BLaER1 (cell line): ENCODE results near the gene RAB30.

Experiments used
- H3K27ac ChIP-seq: shearing (Covaris generic); formaldehyde crosslinking; 2 replicates; pipeline ENCODE4 v1.8.1; 2022
- H3K27me3 ChIP-seq: shearing (Covaris generic); formaldehyde crosslinking; 2 replicates; pipeline ENCODE4 v1.8.1; 2022
- H3K36me3 ChIP-seq: shearing (Covaris generic); formaldehyde crosslinking; 2 replicates; pipeline ENCODE4 v1.8.1; 2022
- H3K4me1 ChIP-seq: shearing (Covaris generic); formaldehyde crosslinking; 2 replicates; pipeline ENCODE4 v1.8.1; 2022
- H3K4me2 ChIP-seq: shearing (Covaris generic); formaldehyde crosslinking; 2 replicates; pipeline ENCODE4 v1.8.1; 2022
- H3K4me3 ChIP-seq: shearing (Covaris generic); formaldehyde crosslinking; 2 replicates; pipeline ENCODE4 v1.8.1; 2022
- H3K9ac ChIP-seq: shearing (Covaris generic); formaldehyde crosslinking; 2 replicates; pipeline ENCODE4 v1.8.1; 2022
- H3K9me3 ChIP-seq: shearing (Covaris generic); formaldehyde crosslinking; 2 replicates; pipeline ENCODE4 v1.8.1; 2022
- H4K20me1 ChIP-seq: shearing (Covaris generic); formaldehyde crosslinking; 2 replicates; pipeline ENCODE4 v1.8.1; 2022
- Cebpa-rat ChIP-seq: shearing (Covaris generic); IDR thresholded peaks from 2 replicates; pipeline ENCODE4 v1.8.1; 2022

The RAB30 gene

DNA sequence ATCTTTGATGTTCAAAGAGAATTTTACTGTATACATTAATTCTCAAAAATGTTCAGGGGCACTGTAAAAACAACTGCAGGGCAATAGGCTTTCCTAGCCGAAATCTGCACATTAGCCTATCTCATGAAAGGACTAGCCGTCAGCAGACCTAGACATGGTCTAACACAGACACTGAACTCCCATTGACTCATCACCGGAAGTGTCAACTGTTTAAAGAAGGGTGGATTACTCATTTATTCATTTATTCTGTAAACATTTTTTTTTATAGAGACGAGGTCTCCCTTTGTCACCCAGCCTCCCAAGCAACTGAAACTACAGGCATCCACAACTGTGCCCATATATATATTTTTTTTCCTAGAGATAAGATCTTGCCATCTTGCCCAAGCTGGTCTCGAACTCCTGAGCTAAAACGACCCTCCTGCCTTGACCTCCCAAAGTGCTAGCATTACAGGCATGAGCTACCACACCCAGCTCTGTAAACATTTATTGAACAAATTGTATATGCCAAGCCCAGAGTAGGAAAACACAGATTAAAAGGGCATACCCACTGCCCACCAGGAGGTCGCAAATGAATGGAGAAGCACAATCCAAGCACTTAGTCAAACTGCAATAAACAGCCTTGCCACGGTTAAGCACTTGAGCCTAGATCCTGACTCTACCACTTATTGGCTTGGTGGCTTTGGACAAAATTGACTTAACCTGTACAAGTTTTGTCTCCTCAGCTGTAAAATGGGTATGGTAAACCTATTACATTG lies 26.6 kb downstream of the RAB30 start:
- Histone ChIP-seq H4K20me1 (no peaks in the 10 kb centered on the region), H3K36me3 (no peaks in the 10 kb centered on the region), H3K4me3 (no peak overlapping the region), H3K4me2 (no peak overlapping the region), H3K9ac (no peak overlapping the region), H3K4me1 (peaks cover 5% of the 10 kb centered on the region; the same call in 1 of the 2 replicates), H3K9me3 (no peaks in the 10 kb centered on the region), H3K27me3 (no peaks in the 10 kb centered on the region), H3K27ac (no peak overlapping the region)
- no peak for TF ChIP-seq Cebpa-rat

DNA sequence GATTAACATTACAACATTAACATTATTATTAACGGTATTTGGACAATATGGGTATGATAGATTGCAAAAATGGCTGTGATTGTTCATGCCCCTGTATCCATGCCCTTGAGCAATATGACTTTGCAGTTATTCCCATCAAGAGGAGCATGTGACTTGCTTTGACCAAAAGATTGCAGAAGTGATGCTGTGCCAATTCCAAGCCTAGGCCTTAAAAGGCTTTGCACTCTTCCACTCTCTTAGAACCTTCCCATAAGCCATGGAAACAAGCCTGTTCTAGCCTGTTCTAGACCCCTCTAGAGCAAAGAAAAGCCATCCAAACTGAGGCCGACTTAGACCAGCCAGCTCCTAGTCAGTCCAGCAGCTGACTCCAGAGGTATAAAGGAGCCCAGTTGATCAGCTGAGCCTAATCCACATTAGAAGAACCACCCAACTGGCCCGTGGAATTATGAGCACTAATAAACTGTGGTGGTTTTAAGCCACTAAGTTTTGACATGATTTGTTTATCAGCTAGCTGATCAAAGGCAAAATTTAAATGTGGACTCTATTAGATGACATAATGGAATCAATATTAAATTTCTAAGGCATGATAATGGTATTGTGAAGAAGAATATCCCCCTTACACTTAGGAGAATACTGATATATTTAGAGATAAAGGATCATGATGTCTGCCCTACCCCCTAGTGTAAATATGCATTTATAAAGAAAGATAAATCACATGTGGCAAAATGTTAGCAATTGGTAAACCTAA lies 28.6 kb downstream of the RAB30 start:
- no peak overlapping the region for H3K4me2 ChIP-seq
- no peak for TF ChIP-seq Cebpa-rat
- no peak overlapping the region for H3K27ac ChIP-seq
- H3K4me1 ChIP-seq: peaks cover 5% of the 10 kb centered on the region; the same call in 1 of the 2 replicates
- no peaks in the 10 kb centered on the region for H3K36me3 ChIP-seq
- H3K9me3 ChIP-seq: no peaks in the 10 kb centered on the region
- H3K9ac ChIP-seq: no peak overlapping the region
- no peaks in the 10 kb centered on the region for H3K27me3 ChIP-seq
- H3K4me3 ChIP-seq: no peak overlapping the region
- no peaks in the 10 kb centered on the region for H4K20me1 ChIP-seq

DNA sequence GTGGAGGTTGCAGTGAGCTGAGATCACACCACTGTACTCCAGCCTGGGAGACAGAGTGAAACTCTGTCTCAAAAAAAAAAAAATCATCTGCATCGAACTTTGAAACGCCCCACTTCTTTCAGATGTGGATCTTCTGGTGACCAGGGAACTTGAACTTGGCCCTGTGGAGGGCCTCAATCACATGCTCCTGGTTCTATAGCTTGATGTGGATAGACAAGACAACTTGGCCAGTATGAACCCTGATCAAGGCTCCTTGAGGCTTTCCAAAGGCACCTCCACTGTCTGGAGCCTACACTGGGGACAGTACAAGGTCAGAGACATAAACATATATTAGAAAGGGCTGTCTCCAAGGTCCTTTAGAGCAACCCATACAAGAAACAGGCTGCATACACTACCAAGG lies 30.6 kb downstream of the RAB30 start:
- H3K4me2 ChIP-seq: no peak overlapping the region
- no peaks in the 10 kb centered on the region for H3K36me3 ChIP-seq
- no peak for TF ChIP-seq Cebpa-rat
- H4K20me1 ChIP-seq: no peaks in the 10 kb centered on the region
- H3K27me3 ChIP-seq: no peaks in the 10 kb centered on the region
- no peaks in the 10 kb centered on the region for H3K9me3 ChIP-seq
- no peak overlapping the region for H3K9ac ChIP-seq
- H3K4me3 ChIP-seq: no peak overlapping the region
- no peak overlapping the region for H3K27ac ChIP-seq
- peaks cover 5% of the 10 kb centered on the region; the same call in 1 of the 2 replicates for H3K4me1 ChIP-seq

DNA sequence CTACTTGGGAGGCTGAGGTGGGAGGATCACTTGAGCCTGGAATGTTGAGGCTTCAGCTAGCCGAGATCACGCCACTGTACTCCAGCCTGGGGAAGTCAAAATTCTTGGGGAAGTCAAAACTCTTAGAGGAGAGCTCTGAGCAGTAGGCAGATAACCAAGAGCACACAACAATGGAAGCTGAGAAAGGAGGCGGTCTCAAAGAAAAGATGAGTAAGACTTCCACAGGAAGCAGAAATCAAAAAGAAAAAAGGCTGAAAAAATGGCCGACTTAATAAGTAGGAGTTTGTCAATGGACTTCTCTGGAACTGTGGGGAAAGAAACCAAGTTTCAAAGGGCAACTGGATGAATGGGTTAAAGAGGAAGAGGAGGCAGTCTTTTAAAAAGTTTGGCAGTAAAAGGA lies 32.1 kb downstream of the RAB30 start:
- peaks cover 20% of the 10 kb centered on the region for H3K4me1 ChIP-seq
- no peaks in the 10 kb centered on the region for H3K27me3 ChIP-seq
- H4K20me1 ChIP-seq: no peaks in the 10 kb centered on the region
- H3K9me3 ChIP-seq: no peaks in the 10 kb centered on the region
- H3K4me3 ChIP-seq: no peak overlapping the region
- no peaks in the 10 kb centered on the region for H3K36me3 ChIP-seq
- no peak overlapping the region for H3K4me2 ChIP-seq
- H3K9ac ChIP-seq: no peak overlapping the region
- no peak overlapping the region for H3K27ac ChIP-seq
- TF ChIP-seq Cebpa-rat: no peak

DNA sequence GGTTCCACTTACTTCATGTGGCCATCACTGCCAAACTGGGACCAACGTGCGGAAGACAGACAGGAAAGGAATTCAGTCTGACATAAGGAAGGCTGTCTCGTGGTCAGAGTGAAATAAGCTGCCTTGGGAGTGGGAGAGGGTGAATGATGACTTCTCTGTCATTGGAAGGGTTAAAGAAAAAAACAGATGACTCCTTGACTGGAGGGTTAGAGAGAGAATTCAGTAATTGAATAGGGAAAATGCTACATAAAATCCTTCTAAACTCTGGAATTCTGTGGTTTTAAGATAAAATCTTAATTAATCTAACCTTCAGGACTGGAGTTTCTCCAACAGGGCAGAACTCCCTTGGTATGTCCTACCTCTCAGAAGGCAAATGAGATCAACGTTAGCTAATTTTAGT lies 33.8 kb downstream of the RAB30 start:
- H3K4me2 ChIP-seq: no peak overlapping the region
- H3K36me3 ChIP-seq: no peaks in the 10 kb centered on the region
- peaks cover 32% of the 10 kb centered on the region for H3K4me1 ChIP-seq
- no peak for TF ChIP-seq Cebpa-rat
- H3K4me3 ChIP-seq: no peak overlapping the region
- H3K27ac ChIP-seq: no peak overlapping the region
- peaks cover 4% of the 10 kb centered on the region for H3K27me3 ChIP-seq
- H3K9me3 ChIP-seq: no peaks in the 10 kb centered on the region
- no peaks in the 10 kb centered on the region for H4K20me1 ChIP-seq
- H3K9ac ChIP-seq: no peak overlapping the region

DNA sequence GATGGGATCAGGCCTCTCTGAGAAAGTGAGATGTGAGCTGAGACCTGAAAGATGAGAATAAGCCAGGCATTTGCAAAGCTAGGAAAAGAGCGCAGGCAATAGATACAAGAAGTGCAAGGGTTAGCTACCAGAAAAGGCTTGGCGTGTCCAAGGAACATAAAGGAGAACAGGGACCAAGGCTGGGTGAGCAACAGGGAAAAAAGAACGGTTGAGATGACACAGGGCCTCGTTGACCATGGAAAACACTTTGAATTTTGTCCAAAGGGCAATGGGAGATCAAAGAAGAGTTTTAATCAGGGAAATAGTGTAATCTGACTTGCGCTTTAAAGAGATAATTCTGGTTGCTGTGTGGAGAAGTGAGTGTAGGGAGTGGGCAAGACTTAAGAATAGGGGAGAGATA lies 35.0 kb downstream of the RAB30 start:
- H4K20me1 ChIP-seq: no peaks in the 10 kb centered on the region
- H3K4me3 ChIP-seq: no peak overlapping the region
- no peak overlapping the region for H3K27ac ChIP-seq
- peaks cover 16% of the 10 kb centered on the region for H3K27me3 ChIP-seq
- H3K36me3 ChIP-seq: no peaks in the 10 kb centered on the region
- no peak for TF ChIP-seq Cebpa-rat
- H3K4me1 ChIP-seq: peaks cover 27% of the 10 kb centered on the region
- no peaks in the 10 kb centered on the region for H3K9me3 ChIP-seq
- no peak overlapping the region for H3K4me2 ChIP-seq
- no peak overlapping the region for H3K9ac ChIP-seq

DNA sequence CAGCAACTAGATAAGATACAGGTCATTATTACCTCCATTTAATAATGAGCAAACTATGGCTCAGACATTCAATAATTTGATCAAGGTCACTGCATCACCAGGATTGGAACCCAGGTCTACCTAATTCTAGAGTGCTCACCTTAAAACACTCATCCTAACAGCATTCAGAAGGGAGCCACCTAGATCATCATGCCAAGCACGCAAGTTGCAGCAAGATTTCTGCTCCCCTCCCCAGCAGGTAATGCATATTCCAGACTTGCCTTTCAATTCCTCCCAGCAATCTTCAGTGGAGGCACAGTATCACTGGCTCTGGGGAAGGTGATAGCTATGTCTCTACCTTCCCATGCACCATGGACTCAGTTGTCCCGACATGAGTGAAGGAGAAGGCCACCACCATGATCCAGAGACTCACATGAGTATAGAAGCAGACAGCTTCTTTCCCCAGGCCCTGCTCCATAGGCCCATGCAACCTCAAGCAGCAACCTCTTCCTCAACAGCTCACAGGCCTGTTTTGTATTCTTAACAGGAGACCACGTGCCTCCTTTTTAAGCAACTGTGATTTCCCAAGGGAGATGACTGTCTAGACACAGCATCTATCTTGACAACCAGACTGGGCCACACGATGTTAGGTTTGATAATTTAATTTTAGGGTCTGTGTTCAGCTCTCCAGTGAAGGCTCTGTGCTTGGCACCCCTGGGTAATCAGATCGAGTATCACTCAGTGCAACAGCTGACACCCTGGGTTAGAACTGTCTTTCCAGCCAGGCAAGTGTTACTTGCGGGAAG lies 36.4 kb downstream of the RAB30 start:
- peaks cover 17% of the 10 kb centered on the region for H3K27me3 ChIP-seq
- no peaks in the 10 kb centered on the region for H4K20me1 ChIP-seq
- H3K4me3 ChIP-seq: no peak overlapping the region
- H3K4me2 ChIP-seq: peak overlapping the region; percentile 59
- no peak overlapping the region for H3K27ac ChIP-seq
- H3K36me3 ChIP-seq: no peaks in the 10 kb centered on the region
- H3K9ac ChIP-seq: no peak overlapping the region
- no peak for TF ChIP-seq Cebpa-rat
- H3K4me1 ChIP-seq: peaks cover 27% of the 10 kb centered on the region
- no peaks in the 10 kb centered on the region for H3K9me3 ChIP-seq

DNA sequence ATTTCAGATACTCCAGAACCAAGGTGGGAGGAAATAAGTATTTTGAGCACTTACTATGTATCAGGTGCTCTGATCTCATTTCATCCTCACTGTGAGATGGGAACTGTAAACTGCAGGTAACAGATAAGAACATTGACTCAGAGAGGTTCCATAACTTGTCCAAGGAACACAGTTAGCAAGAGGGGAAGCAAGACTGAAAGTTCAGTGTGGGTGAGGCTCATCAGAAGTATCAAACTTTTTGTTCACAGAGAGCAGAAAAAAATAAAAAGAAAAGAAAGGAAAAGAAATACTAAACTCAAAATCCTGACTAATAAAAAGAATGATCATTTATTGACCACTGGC lies 37.1 kb downstream of the RAB30 start:
- no peak for TF ChIP-seq Cebpa-rat

DNA sequence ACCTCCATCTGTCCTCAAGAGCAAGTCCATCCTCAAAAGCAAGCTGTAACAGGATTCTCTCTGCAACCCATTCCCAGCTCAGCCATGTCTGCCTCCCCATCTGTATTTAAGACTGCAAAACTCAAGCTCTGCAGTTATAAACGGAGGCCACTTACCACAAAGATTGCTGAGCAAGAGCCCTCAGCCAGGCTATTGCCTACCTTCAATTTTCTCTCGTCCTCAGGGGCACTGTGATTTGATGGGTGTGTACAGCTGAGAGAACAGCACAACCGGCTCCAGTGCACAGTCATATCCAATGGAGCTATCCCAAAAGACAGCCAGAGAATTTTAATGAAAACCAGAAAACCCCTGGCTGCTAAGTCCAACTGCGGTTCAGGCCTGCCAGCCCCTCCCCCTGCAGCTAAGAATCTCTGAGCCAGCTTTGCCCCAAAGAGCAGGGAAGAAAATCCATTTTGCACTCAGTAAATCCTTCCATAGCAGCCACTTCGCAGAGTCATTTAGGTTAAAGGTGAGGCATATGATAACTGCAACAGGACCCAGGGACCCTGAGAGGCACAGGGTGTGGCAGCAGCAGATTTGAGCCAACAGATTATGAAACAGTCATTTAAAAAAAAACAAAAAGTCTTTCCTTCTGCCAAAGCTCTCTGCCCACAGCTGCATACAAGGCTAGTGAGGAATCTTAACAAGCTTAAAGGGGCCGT lies 37.6 kb downstream of the RAB30 start:
- no peak overlapping the region for H3K9ac ChIP-seq
- TF ChIP-seq Cebpa-rat: no peak

More for the DNA sequence above, 37.1 kb downstream of the RAB30 start:
- Histone ChIP-seq H3K4me1 (peaks cover 27% of the 10 kb centered on the region), H4K20me1 (no peaks in the 10 kb centered on the region), H3K4me2 (peak overlapping the region; percentile 59), H3K9me3 (no peaks in the 10 kb centered on the region), H3K27ac (no peak overlapping the region), H3K9ac (no peak overlapping the region), H3K4me3 (no peak overlapping the region), H3K27me3 (peaks cover 17% of the 10 kb centered on the region), H3K36me3 (no peaks in the 10 kb centered on the region)

More for the DNA sequence above, 37.6 kb downstream of the RAB30 start:
- H3K9me3 ChIP-seq: no peaks in the 10 kb centered on the region
- H3K4me3 ChIP-seq: no peak overlapping the region
- H3K4me1 ChIP-seq: peaks cover 27% of the 10 kb centered on the region
- H3K4me2 ChIP-seq: peak overlapping the region; percentile 59; the same call in 1 of the 2 replicates
- no peaks in the 10 kb centered on the region for H3K36me3 ChIP-seq
- no peaks in the 10 kb centered on the region for H4K20me1 ChIP-seq
- no peak overlapping the region for H3K27ac ChIP-seq
- H3K27me3 ChIP-seq: peaks cover 17% of the 10 kb centered on the region
